ENCODE data around the gene SOST.
A peak's percentile ranks its signal among the peaks of the same experiment; 100 is the strongest.
"Not testable (repeated sequence)": the region's sequence is repeated elsewhere in the genome, so short reads cannot be mapped to it uniquely, and the experiment has no call there.

SOST gene

GRCh38 chr17:43758497-43759174 is at the start of gene SOST:
SOST (minus strand) TSS chr17:43758791; CDS start chr17:43758741, 50 bp downstream.
- DNase-seq, result no peak
- intact Hi-C loops (cut with DNase I), result no loop called here

- intact Hi-C loops (cut with DNase I), result no loop called here
- no peak for DNase-seq
Measured at GRCh38 chr17:43808076-43808475, 49.5 kb upstream of the SOST start.

- DNase-seq, result no peak
- intact Hi-C loops (cut with DNase I), result no loop called here
Measured at GRCh38 chr17:43805117-43805516, 46.5 kb upstream of the SOST start.

- DNase-seq, result no peak
- intact Hi-C loops (cut with DNase I), result no loop called here
Measured at GRCh38 chr17:43803758-43804157, 45.2 kb upstream of the SOST start.

- DNase-seq, result no peak
- intact Hi-C loops (cut with DNase I), result no loop called here
Measured at GRCh38 chr17:43801844-43802243, 43.3 kb upstream of the SOST start.

- intact Hi-C loops (cut with DNase I), result no loop called here
- DNase-seq, result no peak
Measured at GRCh38 chr17:43800736-43801135, 42.1 kb upstream of the SOST start.

GRCh38 chr17:43799047-43799446 is 40.5 kb upstream of the SOST start:
- intact Hi-C loops (cut with DNase I), result no loop called here
- DNase-seq, result no peak

- intact Hi-C loops (cut with DNase I); DNase-seq: not testable (repeated sequence)
Measured at GRCh38 chr17:43798024-43798423, 39.4 kb upstream of the SOST start.

- DNase-seq; intact Hi-C loops (cut with DNase I): not testable (repeated sequence)
Measured at GRCh38 chr17:43792668-43793067, 34.1 kb upstream of the SOST start.

GRCh38 chr17:43791589-43791988 is 33.0 kb upstream of the SOST start:
- intact Hi-C loops (cut with DNase I), result no loop called here
- DNase-seq, result no peak

- peak in 5 of 10 donors; percentile 40 to 94 (median 50) for DNase-seq
- intact Hi-C loops (cut with DNase I), result no loop called here
Measured at GRCh38 chr17:43790311-43790940, 31.8 kb upstream of the SOST start.

GRCh38 chr17:43789482-43789881 is 30.9 kb upstream of the SOST start:
- DNase-seq, result no peak
- intact Hi-C loops (cut with DNase I), result no loop called here

GRCh38 chr17:43788540-43788939 is 29.9 kb upstream of the SOST start:
- no peak for DNase-seq
- intact Hi-C loops (cut with DNase I), result no loop called here

GRCh38 chr17:43787728-43788127 is 29.1 kb upstream of the SOST start:
- intact Hi-C loops (cut with DNase I), result no loop called here
- no peak for DNase-seq

GRCh38 chr17:43784628-43785101 is 26.1 kb upstream of the SOST start:
- intact Hi-C loops (cut with DNase I), result no loop called here
- no peak for DNase-seq

- intact Hi-C loops (cut with DNase I), result no loop called here
- DNase-seq, result no peak
Measured at GRCh38 chr17:43784068-43784467, 25.5 kb upstream of the SOST start.

- intact Hi-C loops (cut with DNase I), result no loop called here
- DNase-seq, result no peak
Measured at GRCh38 chr17:43782913-43783680, 24.5 kb upstream of the SOST start.

GRCh38 chr17:43780135-43780534 is 21.5 kb upstream of the SOST start, which contains the start of gene CFAP97D1:
CFAP97D1 (plus strand) TSS chr17:43780435; CDS start chr17:43780463, 28 bp downstream.
- DNase-seq, result no peak
- intact Hi-C loops (cut with DNase I), result no loop called here

GRCh38 chr17:43779145-43780125 is 20.8 kb upstream of the SOST start:
- intact Hi-C loops (cut with DNase I), result loop anchor here (1.0 kb wide), 1 partner anchor 67 kb away; no protein-coding TSS in a partner anchor
- peak in 5 of 10 donors; percentile 29 to 81 (median 65) for DNase-seq

Measured in posterior cingulate gyrus (tissue), 11 donors.